Thyroid gland (tissue), 4 donors: Measurements from ENCODE around the gene WDR46. TPM values are rescaled to one million over a fixed set of nuclear protein-coding genes. Genes with fewer than 3 reads are reported as not detected.
"Not testable (repeated sequence)": the region's sequence is repeated elsewhere in the genome, so short reads cannot be mapped to it uniquely, and the experiment has no call there.

Experiments used
- DNase-seq, 2 donors: peaks; one replicate each; pipeline ENCODE4 v3.0.0-alpha.2; 2019
- H3K27ac ChIP-seq, 3 donors: fragments of 200-600 bp; sonication (generic); 1 replicate in 2 of 3; 2 replicates in 1 of 3; pipeline ENCODE4 v1.5.1; 2016 to 2019; ENCODE audit warnings: mild to moderate bottlenecking in 1 of 3, moderate library complexity in 1 of 3
- H3K27me3 ChIP-seq: fragments of 200-600 bp; sonication (generic); one replicate; pipeline ENCODE4 v1.5.1; 2019
- H3K36me3 ChIP-seq, 2 donors: fragments of 200-600 bp; sonication (generic); one replicate each; pipeline ENCODE4 v1.5.1; 2016 to 2019
- H3K4me1 ChIP-seq, 2 donors: fragments of 200-600 bp; sonication (generic); one replicate each; pipeline ENCODE4 v1.5.1; 2017 to 2019
- H3K4me3 ChIP-seq, 3 donors: fragments of 200-600 bp; sonication (generic); replicated peaks in 1 of 3; 1 replicate in 2 of 3; 2 replicates in 1 of 3; pipeline ENCODE4 v1.5.1; 2016; ENCODE audit warnings: mild to moderate bottlenecking in 1 of 3
- H3K9me3 ChIP-seq: fragments of 200-600 bp; sonication (generic); one replicate; pipeline ENCODE4 v1.5.1; 2017
- POLR2A ChIP-seq, 2 donors: fragments of 450-650 bp; IDR thresholded peaks; one replicate each; pipeline ENCODE4 v1.6.1; 2017; ENCODE audit warnings: antibody characterized with exemption in 2 of 2, mild to moderate bottlenecking in 2 of 2, moderate library complexity in 1 of 2
- WGBS, 2 donors: methylation state at CpG; one replicate each; pipeline ENCODE4 v1.1.5; 2017; 5-methylcytosine and 5-hydroxymethylcytosine counted together
- intact Hi-C: fragments of 100-400 bp; cut with DNase I; formaldehyde crosslinking; loops from one replicate; pipeline ENCODE4 v1.15.1; 2023
- total RNA-seq, 4 donors: library from RNA; depleted of rRNA; stranded (reverse); fragments of >200 nt; gene quantifications; one replicate each; pipeline ENCODE4 v1.2.3, GENCODE V29; 2016
- TF ChIP-seq, protein P1 (sequence below), 6 experiments: fragments of 200-600 bp in 3 of 6; fragments of 450-650 bp in 3 of 6; sonication (generic) in 3 of 6; IDR thresholded peaks; one replicate each; pipeline ENCODE4 v1.5.1; 2016 to 2019; ENCODE audit warnings: antibody characterized with exemption in 6 of 6, mild to moderate bottlenecking in 2 of 6, inconsistent platforms in 1 of 6, moderate library complexity in 1 of 6

The WDR46 gene
- total RNA-seq, 4 donors from 2014 or later: 25.8 to 63.9 (median 45.2) TPM

GRCh38 chr6:33276864-33277662, 12.0 kb downstream of the WDR46 start, which contains the start of gene B3GALT4:
B3GALT4 (plus strand) TSS chr6:33277123; CDS start chr6:33277420, 297 bp downstream.
- peak; percentile 73 to 75 for DNase-seq
- TF ChIP-seq, protein P1, sequence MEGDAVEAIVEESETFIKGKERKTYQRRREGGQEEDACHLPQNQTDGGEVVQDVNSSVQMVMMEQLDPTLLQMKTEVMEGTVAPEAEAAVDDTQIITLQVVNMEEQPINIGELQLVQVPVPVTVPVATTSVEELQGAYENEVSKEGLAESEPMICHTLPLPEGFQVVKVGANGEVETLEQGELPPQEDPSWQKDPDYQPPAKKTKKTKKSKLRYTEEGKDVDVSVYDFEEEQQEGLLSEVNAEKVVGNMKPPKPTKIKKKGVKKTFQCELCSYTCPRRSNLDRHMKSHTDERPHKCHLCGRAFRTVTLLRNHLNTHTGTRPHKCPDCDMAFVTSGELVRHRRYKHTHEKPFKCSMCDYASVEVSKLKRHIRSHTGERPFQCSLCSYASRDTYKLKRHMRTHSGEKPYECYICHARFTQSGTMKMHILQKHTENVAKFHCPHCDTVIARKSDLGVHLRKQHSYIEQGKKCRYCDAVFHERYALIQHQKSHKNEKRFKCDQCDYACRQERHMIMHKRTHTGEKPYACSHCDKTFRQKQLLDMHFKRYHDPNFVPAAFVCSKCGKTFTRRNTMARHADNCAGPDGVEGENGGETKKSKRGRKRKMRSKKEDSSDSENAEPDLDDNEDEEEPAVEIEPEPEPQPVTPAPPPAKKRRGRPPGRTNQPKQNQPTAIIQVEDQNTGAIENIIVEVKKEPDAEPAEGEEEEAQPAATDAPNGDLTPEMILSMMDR (IDR thresholded peaks at IDR 0.05): peak; percentile 17 to 50 (median 34)
- peak in 1 of 2 donors; percentile 59 for TF ChIP-seq POLR2A (IDR thresholded peaks at IDR 0.05)
- Histone ChIP-seq H3K9me3 (no peaks in the 10 kb centered on the region), H3K4me3 (peak within 1 kb of the TSS; percentile 57 to 90 (median 80)), H3K4me1 (peaks cover 28 to 45% of the 10 kb centered on the region in 2 donors), H3K27ac (peak within 1 kb of the TSS; percentile 75 to 90 (median 87)), H3K36me3 (peaks cover 21 to 29% of the 10 kb centered on the region in 2 donors), H3K27me3 (no peaks in the 10 kb centered on the region)
- 1 to 3% methylated on average over 16 to 53 of the region's 80 CpGs for WGBS, 2 donors
- intact Hi-C loops: no loop called here

DNA sequence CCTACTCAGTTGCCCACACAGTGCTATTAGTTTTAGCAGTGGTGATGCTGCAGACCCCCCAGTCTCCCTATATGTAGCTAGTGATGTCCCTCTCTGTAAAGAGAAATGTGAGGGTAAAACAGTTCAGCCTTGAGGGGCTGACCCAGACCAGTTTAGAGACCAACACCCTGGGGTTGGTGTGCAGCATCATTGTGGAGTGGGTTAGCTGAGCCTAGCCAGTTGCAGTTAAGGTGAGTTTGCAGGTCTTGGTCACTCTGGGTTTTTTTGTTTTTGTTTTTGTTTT, 12.5 kb downstream of the WDR46 start:
- intact Hi-C loops: no loop called here
- TF ChIP-seq POLR2A (IDR thresholded peaks at IDR 0.05): no peak
- TF ChIP-seq, protein P1 (IDR thresholded peaks at IDR 0.05): no peak
- DNase-seq: no peak
- Histone ChIP-seq H3K27ac (peak overlapping the region; percentile 75 to 90 (median 87)), H3K9me3 (no peaks in the 10 kb centered on the region), H3K4me3 (peak overlapping the region; percentile 57 to 90 (median 80)), H3K27me3 (no peaks in the 10 kb centered on the region), H3K4me1 (peaks cover 28 to 45% of the 10 kb centered on the region in 2 donors), H3K36me3 (peaks cover 21 to 29% of the 10 kb centered on the region in 2 donors)

GRCh38 chr6:33275795-33276580, 13.1 kb downstream of the WDR46 start:
- Histone ChIP-seq H3K4me1 (peaks cover 28 to 47% of the 10 kb centered on the region in 2 donors), H3K27ac (peak overlapping the region in 2 of 3 donors; percentile 75 to 90), H3K36me3 (peaks cover 21 to 29% of the 10 kb centered on the region in 2 donors)
- WGBS, 2 donors: 81 to 86% methylated on average over 16 of the region's 16 CpGs
- H3K4me3 ChIP-seq, intact Hi-C loops, H3K27me3 ChIP-seq, DNase-seq, H3K9me3 ChIP-seq: not testable (repeated sequence)

- no peak for DNase-seq
- WGBS, 2 donors: 77 to 85% methylated on average over 14 of the region's 14 CpGs
- intact Hi-C loops: no loop called here
- H3K36me3 ChIP-seq: peaks cover 21 to 27% of the 10 kb centered on the region in 2 donors
- peaks cover 28 to 56% of the 10 kb centered on the region in 2 donors for H3K4me1 ChIP-seq
- TF ChIP-seq, protein P1 (IDR thresholded peaks at IDR 0.05): no peak
- no peak for TF ChIP-seq POLR2A (IDR thresholded peaks at IDR 0.05)
- no peak overlapping the region for H3K4me3 ChIP-seq
- no peaks in the 10 kb centered on the region for H3K9me3 ChIP-seq
- no peak overlapping the region for H3K27ac ChIP-seq
- no peaks in the 10 kb centered on the region for H3K27me3 ChIP-seq
These were observed 14.8 kb downstream of the WDR46 start for GRCh38 chr6:33273924-33274902.
